ENCODE data around the gene RIC8A. TPM values are rescaled to one million over a fixed set of nuclear protein-coding genes. Genes with fewer than 3 reads are reported as not detected.

RIC8A gene
- polyA plus RNA-seq, 1 of the 3 experiments (the other 2 are of a cell fraction) = 115 TPM

- CTCF ChIA-PET = interaction anchor here (4.5 kb wide), 1 partner anchor 10 kb away, joined by 20 read pairs; no protein-coding TSS in a partner anchor
- H3K36me3 ChIP-seq (replicated peaks in 1 of 2; ENCODE audit: control insufficient read depth in 1 of 2, insufficient read depth in 2 of 2, low read length in 1 of 2) = peaks cover 55 to 59% of the 10 kb centered on the region in 2 experiments
Measured at GRCh38 chr11:241634-242033, 34.1 kb downstream of the RIC8A start.

More at GRCh38 chr11:241634-242033, 34.1 kb downstream of the RIC8A start:
- H2AFZ ChIP-seq (ENCODE audit: low read depth) = no peak overlapping the region
- no peak overlapping the region for H3K9ac ChIP-seq
- no peak overlapping the region for H3K4me2 ChIP-seq
- peaks cover 66% of the 10 kb centered on the region for H3K79me2 ChIP-seq (ENCODE audit: insufficient read depth)
- H3K4me3 ChIP-seq (ENCODE audit: low read depth in 2 of 2, low read length in 1 of 2) = no peak overlapping the region
- no peak for DNase-seq
- H3F3A ChIP-seq (replicated peaks; ENCODE audit: insufficient read depth) = peaks cover 9% of the 10 kb centered on the region
- no peak overlapping the region for H3K27ac ChIP-seq (ENCODE audit: low read depth in 2 of 2, low read length in 1 of 2)
- H3K27me3 ChIP-seq (ENCODE audit: insufficient read depth) = no peaks in the 10 kb centered on the region
- no peaks in the 10 kb centered on the region for H3K9me2 ChIP-seq
- H4K20me1 ChIP-seq (ENCODE audit: insufficient read depth) = peaks cover 7% of the 10 kb centered on the region
- POLR2A ChIA-PET = no interaction called here
- TF ChIP-seq MEF2A (IDR thresholded peaks at IDR 0.05; ENCODE audit: borderline replicate concordance, low read depth) (no peak), TCF12 (IDR thresholded peaks at IDR 0.05) (no peak), EP300 (IDR thresholded peaks at IDR 0.05; ENCODE audit: borderline replicate concordance in 1 of 2, low read depth in 1 of 2, low read length in 1 of 2) (no peak), CTCF (IDR thresholded peaks at IDR 0.05) (no peak), USF1 (IDR thresholded peaks at IDR 0.05; ENCODE audit: borderline replicate concordance, low read depth) (no peak), MXI1 (IDR thresholded peaks at IDR 0.05; ENCODE audit: low read depth, low read length) (no peak), REST (IDR thresholded peaks at IDR 0.05; ENCODE audit: low read depth, low read length) (no peak), ELF1 (IDR thresholded peaks at IDR 0.05) (no peak), RAD21 (IDR thresholded peaks at IDR 0.05; ENCODE audit: low read length) (no peak), FOXJ3 (CRISPR knock-in tag; IDR thresholded peaks at IDR 0.05) (no peak), FOSL2 (IDR thresholded peaks at IDR 0.05; ENCODE audit: borderline replicate concordance, low read depth) (no peak), YY1 (IDR thresholded peaks at IDR 0.05; ENCODE audit: low read depth) (no peak), RFX5 (IDR thresholded peaks at IDR 0.05; ENCODE audit: low read length) (no peak), RXRA (IDR thresholded peaks at IDR 0.05; ENCODE audit: borderline replicate concordance, low read depth) (no peak), SIN3A (IDR thresholded peaks at IDR 0.05; ENCODE audit: borderline replicate concordance, low read depth, low read length) (no peak), JUND (IDR thresholded peaks at IDR 0.05) (no peak)
- H3K4me1 ChIP-seq (ENCODE audit: control insufficient read depth in 1 of 2, insufficient read depth in 2 of 2, low read depth in 1 of 2, low read length in 1 of 2) = peaks cover 0 to 4% of the 10 kb centered on the region in 2 experiments; a peak in 3 of 4 replicates
- 94% methylated on average over 5 of the region's 5 CpGs for WGBS (ENCODE audit: low lambda C conversion rate)
- no peaks in the 10 kb centered on the region for H3K9me3 ChIP-seq
